ENCODE measurements around the gene ZNF239. TPM values are rescaled to one million over a fixed set of nuclear protein-coding genes. Genes with fewer than 3 reads are reported as not detected.

ZNF239 gene
- total RNA-seq, 2 experiments from 2014 or later = 1.5 to 1.7 TPM

GRCh38 chr10:43524434-43525247 lies 49.8 kb downstream of the ZNF239 start:
- no peak for DNase-seq
- Mint-ChIP-seq H3K4me3 (no peak overlapping the region), H3K9me3 (peaks cover 66% of the 10 kb centered on the region), H3K36me3 (peaks cover 19% of the 10 kb centered on the region), H3K27me3 (no peaks in the 10 kb centered on the region), H3K4me1 (no peaks in the 10 kb centered on the region), H3K27ac (no peak overlapping the region)

Other genes starting within 250 kb of the ZNF239 start
- gene FXYD4, start 203.0 kb downstream of the ZNF239 start, total RNA-seq = not detected
- gene HNRNPF, start 165.4 kb downstream of the ZNF239 start, total RNA-seq = 100 to 1,000 TPM; 530 to 544 TPM
- 1 to 10 TPM; 2.4 to 2.9 TPM for gene ZNF487, start 137.5 kb downstream of the ZNF239 start, total RNA-seq
- 1 to 10 TPM; 7.4 to 9.6 TPM for gene ZNF485, start 31.8 kb upstream of the ZNF239 start, total RNA-seq
- gene ZNF32, start 74.3 kb upstream of the ZNF239 start, total RNA-seq = 10 to 100 TPM; 12.2 to 13.9 TPM